Activated CD4-positive, CD25-positive, alpha-beta regulatory T cell treated with anti-CD3 and anti-CD28 coated beads, Interleukin-2, amount 50 U/mL, for 72 hours (primary cell): ENCODE data around the gene CFAP107.
"Not testable (repeated sequence)": the region's sequence is repeated elsewhere in the genome, so short reads cannot be mapped to it uniquely, and the experiment has no call there.

Source experiments
- DNase-seq: peaks from one replicate; pipeline ENCODE4 v3.0.0; 2021

The CFAP107 gene, protein sequence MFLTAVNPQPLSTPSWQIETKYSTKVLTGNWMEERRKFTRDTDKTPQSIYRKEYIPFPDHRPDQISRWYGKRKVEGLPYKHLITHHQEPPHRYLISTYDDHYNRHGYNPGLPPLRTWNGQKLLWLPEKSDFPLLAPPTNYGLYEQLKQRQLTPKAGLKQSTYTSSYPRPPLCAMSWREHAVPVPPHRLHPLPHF

DNA sequence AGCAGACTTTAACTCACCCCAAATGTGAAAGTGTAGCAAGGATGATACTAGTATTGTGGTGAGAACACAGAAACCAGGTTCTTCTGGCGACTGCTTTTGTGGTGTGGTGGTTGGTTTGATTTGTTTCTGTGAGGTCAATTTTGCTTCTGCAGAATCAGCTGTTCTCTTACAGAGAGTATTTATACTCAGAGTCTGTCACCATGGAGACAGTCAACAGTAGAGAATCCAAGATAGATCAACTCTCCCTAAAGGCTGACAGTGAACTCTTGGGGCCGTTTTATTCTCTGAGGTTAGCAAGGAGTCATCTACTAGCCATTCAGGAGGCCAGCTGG, at the start of gene CFAP107:
Gene CFAP107, plus strand, starts transcription at position 209 of the 332 bp plus-strand sequence. CDS start 231 bp downstream, outside the sequence.
- no peak for DNase-seq

DNA sequence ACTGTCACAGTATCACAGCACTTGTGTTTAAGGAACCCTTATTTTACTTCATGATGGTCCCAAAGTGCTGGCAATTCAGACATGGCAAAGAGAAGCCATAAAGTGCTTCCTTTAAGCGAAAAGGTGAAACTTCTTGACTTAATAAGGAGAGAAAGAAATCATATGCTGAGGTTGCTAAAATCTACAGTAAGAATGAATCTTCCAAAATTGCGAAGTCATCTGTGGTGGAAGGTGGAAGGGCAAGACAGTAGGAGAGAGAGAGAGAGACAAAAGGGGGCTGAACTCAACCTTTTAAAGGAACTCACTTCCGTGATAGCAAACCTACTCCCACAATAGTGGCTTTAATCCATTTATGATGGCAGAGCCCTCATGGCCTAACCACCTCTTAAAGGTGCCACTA, 49.3 kb upstream of the CFAP107 start:
- DNase-seq, result no peak

DNA sequence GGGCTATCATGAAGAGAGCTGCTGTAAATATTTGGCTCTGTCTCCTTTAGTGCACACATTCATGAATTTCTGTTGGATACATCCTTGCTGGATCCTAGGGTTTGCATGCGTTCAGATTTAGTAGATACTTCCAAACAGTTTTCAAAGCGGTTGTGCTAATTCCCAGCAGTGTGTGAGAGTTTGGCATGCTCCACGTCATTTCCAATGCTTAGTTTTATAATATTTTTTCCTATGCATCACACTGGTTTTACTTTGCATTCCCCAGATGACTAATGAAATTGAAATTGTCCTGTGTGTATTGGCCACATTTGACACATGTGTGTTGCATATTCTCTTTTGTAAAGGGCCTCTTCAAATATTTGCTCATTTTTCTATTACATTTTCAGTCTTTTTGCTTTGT, 48.6 kb upstream of the CFAP107 start:
- DNase-seq, result no peak

DNA sequence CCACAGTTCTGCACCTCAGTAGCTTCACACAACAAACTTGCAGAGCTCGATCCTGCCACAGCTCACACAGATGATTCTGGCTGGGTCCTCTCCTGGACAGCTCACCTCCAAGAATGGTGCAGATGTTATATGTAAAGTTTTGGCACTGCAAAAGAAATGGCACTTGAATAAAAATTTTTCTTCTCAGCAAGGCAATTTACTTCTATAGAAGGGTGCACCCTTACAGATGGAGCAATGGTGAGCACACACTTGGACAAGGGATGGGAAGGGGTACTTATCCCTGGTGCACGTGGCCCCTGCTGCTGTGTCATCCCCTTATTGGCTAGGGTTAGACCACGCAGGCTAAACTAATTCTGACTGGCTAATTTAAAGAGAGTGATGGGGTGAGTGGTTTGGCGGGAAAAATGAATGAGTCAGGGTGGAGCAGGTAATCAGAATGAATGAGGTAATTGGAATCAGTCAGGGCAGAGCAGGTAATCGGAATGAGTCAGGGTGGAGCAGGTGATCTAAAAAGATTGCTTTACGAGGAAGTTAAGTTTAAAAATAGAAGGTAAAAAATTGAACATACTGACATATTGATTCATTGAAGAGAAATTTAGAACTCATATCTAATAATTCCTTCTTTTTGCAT, 42.1 kb upstream of the CFAP107 start:
- DNase-seq, result no peak

DNA sequence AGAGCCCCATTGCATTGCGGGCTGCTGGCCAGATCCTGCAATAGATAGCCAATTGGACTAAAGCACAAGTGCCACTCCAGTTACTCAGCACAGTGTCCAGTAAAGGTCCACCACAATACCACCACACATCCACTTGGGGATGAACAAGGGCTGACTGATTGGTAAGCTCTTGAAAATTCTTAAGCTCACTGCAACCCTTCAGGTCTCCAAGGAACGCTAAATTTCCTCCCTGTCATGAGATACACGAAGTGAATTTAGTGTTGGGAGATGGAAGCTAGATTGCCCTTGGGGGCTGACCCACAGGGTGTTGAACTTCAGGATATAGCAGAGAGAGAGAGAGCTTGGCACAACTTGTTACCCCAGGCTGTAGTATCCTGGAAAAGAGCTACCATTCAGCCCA, 39.9 kb upstream of the CFAP107 start:
- DNase-seq, result no peak

GRCh38 chr1:12708396-12709090, 37.5 kb upstream of the CFAP107 start:
- DNase-seq, result no peak

DNA sequence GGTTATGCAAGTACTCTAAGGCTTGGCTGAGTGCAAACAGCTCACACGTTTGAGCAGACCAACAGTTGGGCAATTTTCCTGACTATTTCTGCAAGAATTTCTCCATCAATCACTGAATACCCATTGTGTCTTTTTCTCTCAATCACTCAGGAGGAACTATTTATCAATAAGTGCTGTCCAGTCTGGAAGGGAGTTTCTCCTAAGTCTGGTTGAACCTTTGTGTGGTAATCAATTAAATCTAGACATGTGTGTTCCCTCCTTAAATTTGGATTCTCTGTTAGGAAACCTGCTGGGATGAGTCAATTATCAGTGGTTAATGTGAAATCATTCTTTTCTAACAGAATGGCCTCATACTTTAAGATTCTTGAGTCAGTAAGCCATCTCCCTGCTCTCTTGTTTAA, 36.9 kb upstream of the CFAP107 start:
- DNase-seq, result no peak

DNA sequence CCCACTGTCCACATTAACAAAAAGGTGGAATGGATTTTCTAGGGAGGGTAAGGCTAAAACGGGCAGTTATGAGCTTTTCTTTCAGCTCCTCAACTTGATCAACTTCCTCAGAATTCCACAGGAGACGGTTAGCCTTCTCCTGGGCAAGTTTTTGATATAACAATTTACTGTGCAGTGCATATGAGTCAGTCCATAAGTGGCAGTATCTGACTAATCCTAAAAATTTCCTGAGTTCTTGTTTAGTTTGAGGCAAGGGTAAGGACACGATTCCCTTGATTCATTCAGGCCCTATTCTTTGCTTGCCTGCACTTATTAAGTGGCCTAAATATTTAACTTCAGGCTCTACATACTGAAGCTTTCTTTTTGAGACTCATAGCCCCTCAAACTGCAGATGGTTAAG, 36.3 kb upstream of the CFAP107 start:
- no peak for DNase-seq

DNA sequence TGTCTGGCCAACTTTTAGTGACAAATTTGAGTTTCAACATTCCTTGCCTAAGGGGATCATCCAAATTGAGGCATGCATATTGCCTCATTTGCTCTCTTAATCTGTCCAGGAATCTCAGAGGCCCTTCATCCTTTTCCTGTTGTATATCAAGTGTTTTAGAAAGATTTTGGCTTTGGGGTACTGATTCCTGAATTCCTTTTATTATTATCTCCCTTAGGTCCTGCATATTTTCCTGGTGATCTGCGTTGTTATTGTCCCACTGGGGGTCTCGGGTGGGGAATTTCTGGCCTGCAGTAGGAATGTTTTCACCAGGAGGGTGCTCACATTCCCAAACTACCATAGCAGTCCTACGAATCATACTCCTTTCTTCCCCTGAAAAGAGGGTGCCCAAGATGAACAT, 34.5 kb upstream of the CFAP107 start:
- DNase-seq, result no peak

- DNase-seq, result no peak
Observed at GRCh38 chr1:12712076-12712475, 33.9 kb upstream of the CFAP107 start.

- DNase-seq, result no peak
Observed at GRCh38 chr1:12712929-12713328, 33.1 kb upstream of the CFAP107 start.

- DNase-seq, result not testable (repeated sequence)
Observed at GRCh38 chr1:12713651-12714050, 32.3 kb upstream of the CFAP107 start.

DNA sequence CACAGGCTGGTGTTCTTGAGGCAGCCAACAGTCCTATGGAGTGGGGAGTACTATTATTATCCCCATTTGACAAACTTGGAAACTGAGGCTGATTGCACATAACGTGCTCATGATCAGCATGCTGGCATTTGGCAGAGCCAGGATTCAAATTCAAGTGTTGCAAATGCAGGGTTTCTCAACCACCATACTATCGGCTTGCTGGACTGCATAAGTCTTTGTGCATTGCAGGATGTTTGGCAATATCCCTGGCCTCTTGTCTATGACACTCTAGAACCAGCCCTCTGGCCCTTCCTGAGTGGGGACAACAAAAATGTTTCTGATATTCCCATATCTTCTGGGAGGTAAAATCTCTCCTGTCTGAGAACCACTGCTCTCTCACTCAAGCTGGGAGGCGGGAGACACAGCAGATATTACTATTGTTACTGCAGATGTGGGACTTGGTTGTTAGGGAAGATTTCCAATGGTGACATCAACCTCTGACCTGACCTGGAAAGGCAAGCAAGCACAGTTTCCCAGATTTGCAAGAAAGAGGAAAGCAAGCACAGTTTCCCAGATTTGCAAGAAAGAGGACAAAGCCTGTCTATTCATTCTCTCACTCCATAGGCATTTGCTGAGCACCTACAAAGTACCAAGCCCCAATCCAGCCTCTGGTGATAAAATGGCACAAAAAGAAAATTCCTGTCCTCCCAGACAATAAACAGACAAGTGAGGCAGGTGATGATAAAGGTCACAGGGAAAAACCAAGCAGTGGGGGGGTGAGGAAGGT, 31.1 kb upstream of the CFAP107 start:
- DNase-seq, result no peak

DNA sequence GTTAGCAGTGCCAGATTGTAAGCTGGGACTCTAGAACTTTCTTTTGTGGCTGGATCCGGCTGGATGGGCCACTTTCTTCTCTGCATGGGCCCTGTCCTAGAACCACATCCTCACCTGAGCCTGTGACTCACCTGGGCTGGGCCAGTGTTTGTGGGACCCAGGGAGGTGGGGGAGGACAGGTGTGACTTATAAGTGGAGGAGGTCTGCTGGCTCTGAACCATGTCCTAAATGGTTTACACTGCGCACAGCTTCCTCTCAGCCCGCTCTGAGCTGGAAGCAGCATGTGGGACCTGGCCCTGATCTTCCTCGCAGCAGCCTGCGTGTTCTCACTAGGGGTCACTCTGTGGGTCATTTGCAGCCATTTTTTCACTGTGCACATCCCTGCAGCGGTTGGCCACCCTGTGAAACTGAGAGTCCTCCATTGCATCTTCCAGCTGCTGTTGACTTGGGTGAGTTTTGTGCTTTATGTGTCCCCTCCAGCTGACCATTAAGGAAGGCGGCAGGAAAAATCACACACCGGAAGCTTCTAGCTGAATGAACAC, 30.0 kb upstream of the CFAP107 start, which contains the start of gene AADACL3:
Gene AADACL3, plus strand, starts transcription at position 215 of the 542 bp plus-strand sequence. Its CDS starts 67 bp downstream, at position 282.
- DNase-seq, result no peak

GRCh38 chr1:12717301-12717838, 28.6 kb upstream of the CFAP107 start:
- no peak for DNase-seq

DNA sequence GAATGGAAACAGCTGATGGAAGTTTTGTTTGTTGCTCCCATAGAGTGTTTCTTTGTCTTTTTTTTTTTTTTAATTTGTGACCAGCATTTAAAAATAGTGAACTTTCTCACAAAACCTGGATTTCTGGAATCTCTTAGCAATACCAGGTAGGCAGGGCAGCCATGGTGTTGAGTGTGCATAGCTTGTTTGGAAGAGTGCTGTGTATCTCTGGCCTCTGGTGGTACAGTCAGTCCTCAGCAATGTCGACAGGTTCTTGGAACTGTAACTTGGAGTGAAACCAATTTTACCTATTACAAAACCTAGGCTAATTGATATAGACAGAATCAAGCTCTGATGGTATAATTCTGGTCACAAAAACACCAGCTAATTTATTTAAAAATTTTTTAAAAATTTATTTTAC, 23.4 kb upstream of the CFAP107 start:
- DNase-seq, result no peak

- DNase-seq, result no peak
Observed at GRCh38 chr1:12728391-12728790, 17.6 kb upstream of the CFAP107 start.

DNA sequence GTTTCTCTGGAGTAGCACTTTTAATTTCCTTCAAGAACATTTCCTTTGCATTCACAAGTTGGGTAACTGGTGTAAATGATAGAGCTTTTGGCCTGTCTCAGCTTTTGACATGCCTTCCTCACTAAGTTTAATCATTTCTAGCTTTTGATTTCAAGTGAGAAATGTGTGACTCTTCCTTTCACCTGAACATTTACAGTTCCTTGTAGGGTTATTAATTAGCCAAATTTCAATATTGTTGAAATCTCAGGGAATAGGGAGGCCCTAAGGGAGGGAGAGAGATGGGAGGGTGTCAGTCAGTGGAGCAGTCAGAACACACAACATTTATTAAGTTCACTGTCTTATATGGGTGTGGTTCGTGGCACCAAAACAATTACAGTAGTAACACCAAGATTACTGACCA, 15.8 kb upstream of the CFAP107 start:
- no peak for DNase-seq

GRCh38 chr1:12731084-12731483, 14.9 kb upstream of the CFAP107 start:
- not testable (repeated sequence) for DNase-seq

DNA sequence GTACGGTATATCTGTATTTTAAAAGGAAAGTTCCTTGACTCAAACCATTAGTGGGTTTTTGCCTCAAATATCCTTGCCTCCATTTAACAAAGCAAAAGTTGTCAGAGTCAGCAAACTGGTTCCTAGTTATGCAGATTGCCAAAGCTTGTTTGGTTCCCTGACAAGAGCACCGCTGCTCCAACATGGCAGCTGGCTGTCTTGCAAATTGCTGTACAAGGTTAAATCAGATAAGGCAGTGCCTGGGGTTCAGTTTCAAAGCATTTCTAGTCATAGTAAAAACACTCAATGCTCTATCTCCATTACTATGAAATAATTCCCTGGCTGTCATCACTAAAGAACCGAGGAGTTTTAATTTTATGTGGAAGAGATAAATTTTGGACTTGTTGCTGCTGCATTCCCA, 11.3 kb upstream of the CFAP107 start:
- DNase-seq, result no peak

GRCh38 chr1:12738934-12739333, 7.1 kb upstream of the CFAP107 start:
- no peak for DNase-seq

GRCh38 chr1:12739613-12740012, 6.4 kb upstream of the CFAP107 start:
- DNase-seq, result no peak

- DNase-seq, result no peak
Observed at GRCh38 chr1:12741946-12742345, 4.1 kb upstream of the CFAP107 start.
